ENCODE results near the gene ALPI. TPM values are rescaled to one million over a fixed set of nuclear protein-coding genes. Genes with fewer than 3 reads are reported as not detected.
"Not testable (repeated sequence)": the region's sequence is repeated elsewhere in the genome, so short reads cannot be mapped to it uniquely, and the experiment has no call there.

Gene ALPI
- total RNA-seq, 1 donor from 2014 or later = not detected

DNA sequence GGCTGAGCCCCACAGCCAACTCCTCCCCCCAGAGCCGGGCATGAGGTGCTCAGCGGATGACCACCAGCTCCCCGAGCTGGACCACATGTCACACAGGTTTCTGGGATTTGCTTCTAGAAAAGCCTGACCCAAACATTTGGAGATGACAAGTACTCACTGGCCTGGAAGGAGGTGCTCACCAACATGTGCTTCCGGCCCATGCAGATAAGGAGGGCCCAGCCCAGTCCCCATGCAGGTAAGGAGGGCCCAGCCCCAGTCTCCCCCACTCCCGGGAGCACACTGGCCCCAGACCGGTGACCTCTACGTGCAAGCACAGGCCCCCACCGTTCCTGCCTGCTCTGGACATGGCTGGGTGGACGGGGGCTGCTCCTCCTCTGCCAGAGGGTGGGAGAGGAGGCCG, 14.0 kb upstream of the ALPI start:
- DNase-seq (ENCODE audit: low read depth, low spot score) = not testable (repeated sequence)

DNA sequence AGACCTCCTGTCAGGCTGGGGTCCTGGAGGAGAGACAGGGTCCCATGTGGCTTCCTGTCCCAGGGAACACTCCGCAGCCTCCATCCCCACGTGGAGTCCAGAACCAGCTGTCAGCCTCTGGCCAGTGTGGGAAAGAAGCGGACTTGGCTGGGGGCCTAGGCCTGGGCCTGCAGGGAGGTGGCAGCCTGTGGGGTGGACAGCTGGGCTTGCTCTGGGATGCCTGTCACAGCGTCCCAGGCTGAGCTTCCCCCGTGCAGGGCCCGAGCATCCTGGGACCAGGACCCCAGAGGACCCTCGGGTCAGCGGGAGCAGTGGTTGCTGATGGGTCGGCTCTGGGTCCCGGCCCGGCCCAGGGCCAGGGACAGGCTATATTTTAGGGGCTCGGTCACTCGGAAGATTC, 13.5 kb upstream of the ALPI start:
- not testable (repeated sequence) for DNase-seq (ENCODE audit: low read depth, low spot score)

GRCh38 chr2:232443047-232443446, 12.9 kb upstream of the ALPI start:
- not testable (repeated sequence) for DNase-seq (ENCODE audit: low read depth, low spot score)

DNA sequence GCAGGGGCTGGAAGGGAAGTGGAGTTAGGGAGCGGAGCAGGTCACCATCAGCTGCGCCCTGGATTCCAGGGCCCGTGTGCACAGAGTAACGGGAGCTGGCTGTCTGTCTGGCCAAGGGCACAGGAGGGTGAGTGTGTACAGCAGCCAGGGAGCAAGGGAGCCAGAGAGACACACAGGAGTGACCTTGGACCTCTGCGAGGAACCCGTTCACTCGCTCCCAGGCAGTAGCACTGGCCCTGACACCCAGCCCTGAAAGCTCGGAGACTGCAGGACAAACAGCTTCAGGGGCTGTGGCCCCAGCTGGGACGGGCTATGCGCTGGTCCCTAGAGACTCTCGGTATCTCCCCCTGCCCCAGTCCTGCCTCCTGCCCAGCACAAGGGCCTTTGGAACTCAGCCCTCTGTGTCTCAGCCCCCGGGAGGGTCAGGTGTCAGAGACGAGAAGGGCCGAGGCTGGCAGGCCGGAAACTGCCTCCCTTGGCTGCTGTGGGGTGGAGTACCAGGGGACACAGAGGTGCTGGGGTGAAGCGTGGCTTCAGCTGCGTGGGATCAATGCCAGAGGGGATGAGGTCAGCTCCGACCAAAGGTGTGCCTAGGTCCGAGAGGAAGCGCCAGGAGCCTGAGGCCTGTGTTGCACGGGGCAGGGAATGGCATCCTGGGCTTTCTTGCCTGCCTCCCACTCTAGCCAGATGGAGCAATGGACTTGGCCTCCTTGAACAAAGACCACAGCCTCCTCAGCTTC, 12.1 kb upstream of the ALPI start:
- not testable (repeated sequence) for DNase-seq (ENCODE audit: low read depth, low spot score)

- peak; percentile 20 for DNase-seq (ENCODE audit: low read depth, low spot score)
Measured at GRCh38 chr2:232444409-232445148, 11.4 kb upstream of the ALPI start.

DNA sequence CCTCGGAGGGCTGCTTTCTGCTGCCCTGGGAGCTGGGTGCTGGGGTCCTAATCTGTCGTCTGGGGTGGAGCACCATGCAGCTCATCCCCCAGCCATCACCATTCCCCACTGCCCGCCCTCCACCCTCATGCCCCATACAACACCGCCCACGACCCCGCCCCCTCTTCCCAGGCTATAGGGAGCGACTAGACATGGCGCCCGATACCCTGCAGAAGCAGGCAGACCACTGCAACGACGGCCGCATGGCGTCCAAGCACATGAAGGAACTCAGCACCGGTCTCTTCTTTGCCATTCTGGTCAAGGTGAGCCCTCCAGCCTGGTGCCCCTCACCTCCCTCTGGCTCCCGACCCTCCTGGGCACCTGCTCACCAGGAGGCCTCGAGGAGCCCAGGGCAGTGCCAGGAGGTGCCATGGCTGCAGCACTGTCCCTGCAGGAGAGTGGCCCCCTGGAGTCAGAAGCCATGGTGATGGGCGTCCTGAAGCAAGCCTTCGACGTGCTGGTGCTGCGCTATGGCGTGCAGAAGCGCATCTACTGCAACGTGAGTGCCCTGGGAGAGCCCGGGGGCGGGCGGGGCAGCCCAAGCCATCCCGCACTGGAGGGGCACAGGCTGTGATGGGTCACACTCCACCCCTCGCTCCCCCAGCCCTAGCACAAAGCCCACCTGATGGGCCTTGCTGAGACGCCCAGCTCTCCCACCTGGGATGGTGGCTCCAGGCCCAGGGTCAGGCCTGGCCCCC, 10.6 kb upstream of the ALPI start:
- not testable (repeated sequence) for DNase-seq (ENCODE audit: low read depth, low spot score)

DNA sequence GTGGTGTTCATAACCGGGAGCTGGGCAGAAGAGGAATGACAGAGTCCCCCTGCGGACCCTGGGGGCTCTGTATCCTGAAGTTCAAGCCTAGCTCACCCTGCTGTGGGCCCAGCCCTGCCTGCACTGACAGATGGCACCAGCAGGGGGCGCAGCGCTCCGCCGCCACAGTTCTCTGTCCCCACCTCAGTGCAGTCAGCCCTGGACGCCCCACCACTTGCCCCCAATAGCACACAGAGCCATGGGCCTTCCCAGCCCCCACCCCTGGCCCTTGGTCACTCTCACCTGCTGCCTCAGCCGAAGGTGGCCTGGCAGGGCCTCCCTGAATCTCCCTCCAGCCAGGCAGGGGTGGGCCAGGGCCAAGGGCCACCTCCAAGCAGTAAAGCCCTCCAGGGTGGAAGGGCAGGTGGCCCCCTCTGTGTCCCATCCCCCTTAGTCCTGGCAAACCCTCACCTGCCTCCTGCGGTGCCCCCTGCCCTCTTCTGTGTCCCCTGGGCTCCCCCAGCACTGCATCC, 9.6 kb upstream of the ALPI start:
- not testable (repeated sequence) for DNase-seq (ENCODE audit: low read depth, low spot score)

- DNase-seq (ENCODE audit: low read depth, low spot score) = no peak
Measured at GRCh38 chr2:232447091-232447620, 8.8 kb upstream of the ALPI start.

GRCh38 chr2:232447638-232448303, 8.2 kb upstream of the ALPI start:
- DNase-seq (ENCODE audit: low read depth, low spot score) = no peak

GRCh38 chr2:232448304-232448690, 7.7 kb upstream of the ALPI start:
- DNase-seq (ENCODE audit: low read depth, low spot score) = no peak

DNA sequence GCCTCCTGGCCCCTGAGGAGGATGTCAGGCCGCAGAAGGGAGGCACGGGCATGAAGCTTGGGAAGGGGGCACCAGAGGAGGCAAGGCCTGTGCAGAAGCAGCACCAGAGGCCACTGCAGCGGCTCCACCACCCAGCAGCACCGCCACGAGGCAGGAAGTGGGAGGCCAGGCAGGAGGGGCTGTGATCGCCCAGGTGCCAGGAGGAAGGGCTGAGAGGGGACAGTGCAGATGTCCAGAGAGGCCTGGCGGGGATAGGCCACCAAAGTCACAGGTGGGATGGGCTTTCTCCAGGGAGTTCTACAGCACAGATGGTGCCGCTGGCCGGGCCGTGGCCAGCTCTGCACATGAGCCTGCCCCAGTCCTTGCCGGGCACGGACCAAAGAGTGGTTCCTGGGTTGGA, 6.0 kb upstream of the ALPI start:
- no peak for DNase-seq (ENCODE audit: low read depth, low spot score)

- DNase-seq (ENCODE audit: low read depth, low spot score) = not testable (repeated sequence)
Measured at GRCh38 chr2:232451645-232452044, 4.3 kb upstream of the ALPI start.

- DNase-seq (ENCODE audit: low read depth, low spot score) = no peak
Measured at GRCh38 chr2:232454630-232455029, 1.3 kb upstream of the ALPI start.

DNA sequence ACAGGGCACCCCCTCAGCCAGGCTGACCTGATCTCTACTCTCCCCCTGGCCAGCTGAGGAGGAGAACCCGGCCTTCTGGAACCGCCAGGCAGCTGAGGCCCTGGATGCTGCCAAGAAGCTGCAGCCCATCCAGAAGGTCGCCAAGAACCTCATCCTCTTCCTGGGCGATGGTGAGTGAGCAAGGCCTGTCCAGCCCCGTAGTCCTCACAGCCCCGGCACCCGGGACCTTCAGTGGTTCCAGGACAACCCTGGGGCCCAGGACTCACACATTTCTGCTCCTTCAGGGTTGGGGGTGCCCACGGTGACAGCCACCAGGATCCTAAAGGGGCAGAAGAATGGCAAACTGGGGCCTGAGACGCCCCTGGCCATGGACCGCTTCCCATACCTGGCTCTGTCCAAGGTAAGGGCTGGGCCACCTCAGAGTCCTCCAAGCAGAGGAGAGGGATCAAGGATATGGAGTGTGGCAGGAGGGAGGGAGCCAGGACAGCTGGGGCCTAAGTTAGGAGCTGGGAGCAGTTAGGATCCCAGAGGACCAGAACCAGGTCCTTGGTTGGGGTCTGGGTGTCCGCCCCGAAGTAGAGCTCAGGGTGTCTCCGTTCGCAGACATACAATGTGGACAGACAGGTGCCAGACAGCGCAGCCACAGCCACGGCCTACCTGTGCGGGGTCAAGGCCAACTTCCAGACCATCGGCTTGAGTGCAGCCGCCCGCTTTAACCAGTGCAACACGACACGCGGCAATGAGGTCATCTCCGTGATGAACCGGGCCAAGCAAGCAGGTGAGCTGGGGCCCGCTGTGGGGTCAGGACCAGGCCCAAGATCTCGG, 555 bp downstream of the ALPI start:
- DNase-seq (ENCODE audit: low read depth, low spot score) = no peak

DNA sequence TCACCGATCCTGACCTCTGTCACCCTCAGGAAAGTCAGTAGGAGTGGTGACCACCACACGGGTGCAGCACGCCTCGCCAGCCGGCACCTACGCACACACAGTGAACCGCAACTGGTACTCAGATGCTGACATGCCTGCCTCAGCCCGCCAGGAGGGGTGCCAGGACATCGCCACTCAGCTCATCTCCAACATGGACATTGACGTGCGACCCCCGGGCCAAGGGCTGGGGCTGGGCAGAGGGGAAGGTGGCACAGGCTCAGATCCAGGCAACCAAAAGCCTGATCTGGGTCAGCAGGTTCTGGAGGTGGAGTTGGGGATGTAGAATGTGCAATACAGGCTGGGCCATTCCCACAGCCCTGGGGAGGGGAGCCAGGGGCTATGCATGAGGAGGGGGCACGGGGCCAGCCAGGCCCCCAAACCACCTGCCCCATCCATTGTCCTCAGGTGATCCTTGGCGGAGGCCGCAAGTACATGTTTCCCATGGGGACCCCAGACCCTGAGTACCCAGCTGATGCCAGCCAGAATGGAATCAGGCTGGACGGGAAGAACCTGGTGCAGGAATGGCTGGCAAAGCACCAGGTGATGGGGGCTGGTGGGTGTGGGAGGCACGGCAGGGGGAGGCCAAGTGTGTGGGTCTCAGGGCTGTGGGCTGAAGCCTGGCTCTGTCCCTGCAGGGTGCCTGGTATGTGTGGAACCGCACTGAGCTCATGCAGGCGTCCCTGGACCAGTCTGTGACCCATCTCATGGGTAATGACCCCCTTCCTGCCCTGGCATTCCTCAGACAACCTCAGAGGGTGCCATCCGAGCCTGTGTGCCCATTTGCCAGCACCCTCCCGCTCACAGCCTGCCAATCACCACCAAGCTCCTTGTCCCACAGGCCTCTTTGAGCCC, 1.4 kb downstream of the ALPI start:
- no peak for DNase-seq (ENCODE audit: low read depth, low spot score)

- DNase-seq (ENCODE audit: low read depth, low spot score) = no peak
Measured at GRCh38 chr2:232458051-232458660, 2.2 kb downstream of the ALPI start.

DNA sequence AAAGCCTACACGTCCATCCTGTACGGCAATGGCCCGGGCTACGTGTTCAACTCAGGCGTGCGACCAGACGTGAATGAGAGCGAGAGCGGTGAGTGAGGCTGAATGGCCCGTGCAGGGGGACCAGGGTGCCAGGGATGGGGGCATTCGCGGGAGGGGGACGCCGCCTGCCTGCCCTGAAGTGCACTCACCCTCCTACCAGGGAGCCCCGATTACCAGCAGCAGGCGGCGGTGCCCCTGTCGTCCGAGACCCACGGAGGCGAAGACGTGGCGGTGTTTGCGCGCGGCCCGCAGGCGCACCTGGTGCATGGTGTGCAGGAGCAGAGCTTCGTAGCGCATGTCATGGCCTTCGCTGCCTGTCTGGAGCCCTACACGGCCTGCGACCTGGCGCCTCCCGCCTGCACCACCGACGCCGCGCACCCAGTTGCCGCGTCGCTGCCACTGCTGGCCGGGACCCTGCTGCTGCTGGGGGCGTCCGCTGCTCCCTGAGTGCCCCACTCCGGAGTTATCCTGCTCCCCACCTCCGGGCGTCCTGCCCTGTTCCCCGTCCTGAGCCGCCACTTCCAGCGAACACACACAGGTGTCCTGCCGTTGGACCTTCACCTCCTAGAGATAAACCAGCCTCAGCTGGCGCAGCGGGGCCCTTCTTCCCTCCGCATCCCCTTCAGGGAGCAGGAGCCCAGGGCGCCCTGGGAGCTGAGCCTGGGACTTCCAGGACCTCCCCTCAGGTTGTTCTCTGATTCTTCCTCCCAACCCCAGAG, 2.9 kb downstream of the ALPI start:
- no peak for DNase-seq (ENCODE audit: low read depth, low spot score)

GRCh38 chr2:232459419-232460035, 3.6 kb downstream of the ALPI start:
- no peak for DNase-seq (ENCODE audit: low read depth, low spot score)
